Fibroblast of gingiva (primary cell): Measurements from ENCODE around the gene VASH1.
A peak's percentile ranks its signal among the peaks of the same experiment; 100 is the strongest.

ENCODE experiments used
- DNase-seq: peaks from one replicate; pipeline ENCODE4 v3.0.0-alpha.2; 2011; ENCODE audit warnings: low read depth

The VASH1 gene

GRCh38 chr14:76772300-76773187, 11.3 kb downstream of the VASH1 start:
- DNase-seq: no peak

GRCh38 chr14:76773188-76773885, 12.1 kb downstream of the VASH1 start:
- peak; percentile 73 for DNase-seq

- DNase-seq: no peak
Observed at GRCh38 chr14:76773956-76774820, 12.9 kb downstream of the VASH1 start.

GRCh38 chr14:76774821-76775694, 13.8 kb downstream of the VASH1 start:
- no peak for DNase-seq

GRCh38 chr14:76775695-76776427, 14.6 kb downstream of the VASH1 start:
- no peak for DNase-seq

- DNase-seq: no peak
Observed at GRCh38 chr14:76776428-76777251, 15.4 kb downstream of the VASH1 start.

GRCh38 chr14:76777721-76778120, 16.5 kb downstream of the VASH1 start:
- no peak for DNase-seq

- no peak for DNase-seq
Observed at GRCh38 chr14:76778546-76779215, 17.4 kb downstream of the VASH1 start.

- no peak for DNase-seq
Observed at GRCh38 chr14:76779221-76780057, 18.2 kb downstream of the VASH1 start.

- DNase-seq: no peak
Observed at GRCh38 chr14:76780058-76780345, 18.7 kb downstream of the VASH1 start.

GRCh38 chr14:76780360-76780759, 19.1 kb downstream of the VASH1 start:
- DNase-seq: no peak

GRCh38 chr14:76780875-76781647, 19.8 kb downstream of the VASH1 start:
- DNase-seq: no peak

- no peak for DNase-seq
Observed at GRCh38 chr14:76781648-76782051, 20.4 kb downstream of the VASH1 start.

GRCh38 chr14:76782115-76782884, 21.0 kb downstream of the VASH1 start:
- no peak for DNase-seq

GRCh38 chr14:76782885-76783566, 21.8 kb downstream of the VASH1 start:
- no peak for DNase-seq

- DNase-seq: no peak
Observed at GRCh38 chr14:76784266-76784874, 23.1 kb downstream of the VASH1 start.
